Measurements from ENCODE around the gene B3GNT9.
"Not testable (repeated sequence)": the region's sequence is repeated elsewhere in the genome, so short reads cannot be mapped to it uniquely, and the experiment has no call there.

B3GNT9 gene

DNA sequence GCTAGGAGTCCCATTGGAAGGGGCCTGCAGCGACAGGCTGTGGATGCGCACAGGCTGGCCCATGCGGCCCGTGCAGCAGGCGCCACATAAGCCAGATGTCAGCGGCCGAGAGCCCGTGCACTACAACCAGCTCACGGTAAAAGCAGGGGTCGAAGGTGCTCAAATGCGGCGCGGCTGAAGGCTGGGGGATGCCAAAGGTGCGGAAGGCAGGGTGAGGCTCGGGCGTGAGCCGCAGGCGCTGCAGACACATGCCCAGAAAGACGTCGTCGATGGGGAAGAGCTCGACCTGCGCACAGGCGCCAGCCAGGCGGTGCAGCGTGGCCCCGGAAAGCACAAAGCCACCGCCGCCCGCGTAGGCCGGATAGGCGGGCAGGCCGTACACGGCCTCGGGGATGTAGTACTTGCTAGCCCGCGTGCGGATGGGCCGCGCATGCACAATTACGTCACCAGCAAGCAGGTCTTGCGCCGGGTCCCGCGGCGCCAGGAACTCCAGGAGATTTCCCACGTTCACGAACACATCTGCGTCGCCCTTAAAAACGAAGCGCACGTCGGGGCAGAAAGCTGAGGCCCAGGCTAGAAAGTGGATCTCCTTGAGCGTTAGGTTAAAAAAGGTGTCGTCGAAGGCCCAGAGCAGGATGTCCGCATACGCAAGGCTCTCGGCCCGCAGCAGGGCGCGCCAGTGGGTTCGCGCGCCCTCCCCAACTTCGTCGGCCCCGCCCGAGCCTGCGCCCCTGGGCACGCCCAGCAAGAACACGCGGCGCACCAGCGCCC, 1.3 kb downstream of the B3GNT9 start:
- no peak for DNase-seq

DNA sequence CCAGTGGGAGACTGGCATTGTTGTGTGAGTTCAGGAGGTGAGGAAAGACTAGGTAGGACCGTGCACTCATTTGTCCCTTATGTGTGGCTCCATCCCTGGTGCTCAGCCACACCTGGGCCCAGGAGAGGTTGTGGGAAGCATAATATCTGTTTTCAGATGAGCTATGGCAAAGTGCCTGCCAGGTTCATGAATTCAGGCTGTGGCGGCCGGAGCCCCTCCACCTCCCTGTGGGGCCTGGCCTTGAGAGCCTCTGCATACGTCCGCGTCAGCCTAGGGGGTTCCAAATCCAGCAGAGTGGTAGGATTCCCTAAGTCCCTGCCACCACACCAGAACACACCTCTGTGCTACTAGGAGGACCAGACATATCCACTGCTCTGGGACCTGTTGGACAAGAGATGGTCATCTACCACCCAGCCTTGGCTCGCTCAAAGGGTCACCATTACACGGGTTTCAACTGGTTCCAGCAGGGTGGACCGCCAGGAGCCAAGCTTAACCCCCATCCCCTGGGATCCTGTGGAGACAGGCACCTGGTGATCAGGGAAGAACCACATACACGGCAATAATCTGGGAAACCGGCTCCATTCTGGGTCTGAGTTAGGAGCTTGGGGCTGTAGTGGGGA, 2.0 kb downstream of the B3GNT9 start:
- DNase-seq = no peak

DNA sequence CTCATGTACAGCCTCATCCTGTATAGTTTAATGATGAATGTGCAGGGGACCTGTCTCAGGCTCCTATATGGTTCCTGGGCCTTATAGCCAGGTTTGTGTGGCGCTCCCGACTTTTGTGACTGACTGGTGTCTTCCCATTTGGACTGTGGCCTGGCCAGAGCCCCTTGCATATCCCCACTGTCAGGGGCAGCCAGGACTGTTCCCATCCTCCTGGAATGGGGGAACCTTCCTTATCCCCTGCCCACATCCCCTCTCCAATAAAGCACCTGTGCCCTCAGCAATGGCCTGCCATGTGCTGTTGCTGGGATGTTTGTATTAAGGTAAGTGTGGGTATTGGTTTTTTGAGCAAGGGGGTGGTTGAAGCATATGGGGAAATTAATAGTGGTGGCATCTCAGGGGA, 2.6 kb downstream of the B3GNT9 start:
- DNase-seq = no peak

DNA sequence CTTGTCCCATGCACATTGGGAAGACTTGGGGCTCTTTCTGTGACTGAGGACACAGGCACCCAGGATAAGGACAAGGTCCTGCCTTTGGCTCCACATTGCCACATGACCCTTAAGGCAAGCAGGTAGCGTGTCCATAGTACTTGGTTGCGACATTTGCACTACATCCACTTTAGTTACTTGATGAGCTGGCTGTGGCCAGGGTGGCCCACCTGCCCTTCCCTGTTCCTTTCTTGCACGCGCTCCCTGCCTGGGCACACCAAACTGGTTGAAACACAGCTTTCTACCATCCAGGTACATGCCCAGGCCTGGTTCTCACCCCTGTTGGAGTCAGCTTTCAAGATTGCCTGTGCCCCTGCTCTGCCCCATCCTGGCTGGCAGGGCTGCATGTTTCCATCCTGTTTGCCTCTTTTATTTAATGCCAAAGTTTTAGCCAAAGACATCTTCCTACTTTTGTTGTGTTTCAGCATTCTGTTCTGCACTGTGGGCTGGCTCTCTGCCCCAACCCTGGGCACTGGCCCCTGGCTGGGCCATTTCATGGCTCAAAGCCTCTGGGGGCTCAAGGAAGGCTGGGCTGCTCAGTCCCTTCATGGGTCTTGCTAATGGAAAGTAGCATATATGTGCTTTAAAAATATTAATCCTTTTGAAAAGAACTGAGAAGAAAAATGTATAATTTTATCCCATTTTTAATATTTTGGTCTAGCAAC, 3.2 kb downstream of the B3GNT9 start:
- DNase-seq = no peak

DNA sequence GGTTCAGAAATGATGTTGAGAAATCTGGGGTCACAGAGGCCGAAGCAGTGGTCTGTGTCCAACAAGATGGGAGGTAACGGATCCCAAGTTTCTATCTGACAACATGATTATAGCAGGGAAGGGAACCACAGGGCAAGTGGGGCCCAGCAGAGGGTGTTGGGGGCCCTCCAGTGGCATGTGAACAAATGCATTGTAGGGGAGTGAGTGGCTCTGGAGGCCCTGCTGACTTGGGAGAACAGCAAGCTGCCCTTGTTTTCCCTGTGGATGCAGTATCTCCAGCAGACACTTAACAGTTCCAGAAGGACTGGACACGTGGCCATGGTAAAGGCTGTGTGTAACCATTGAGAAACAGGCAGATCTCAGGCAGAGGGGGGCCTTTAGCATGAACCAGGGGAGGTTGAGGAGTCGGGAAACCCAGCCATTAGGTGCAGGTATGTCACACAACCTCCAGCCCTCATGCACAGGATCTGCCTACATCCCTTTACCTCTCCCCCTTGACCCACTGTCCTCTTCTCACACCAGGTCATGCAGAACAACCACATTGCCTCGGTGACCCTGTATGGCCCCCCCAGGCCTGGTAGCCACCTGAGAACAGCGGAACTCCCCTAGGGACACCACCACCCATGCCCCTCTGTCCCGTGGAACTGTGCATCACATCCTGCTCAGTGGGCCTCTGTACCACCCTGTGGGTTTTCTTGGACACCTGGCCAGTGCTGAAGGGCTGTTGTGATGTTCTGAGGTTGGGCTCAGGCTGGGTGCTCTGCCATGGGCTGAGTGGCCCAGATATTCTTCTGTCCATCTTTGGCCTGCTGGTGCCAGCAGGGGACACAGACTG, 4.1 kb downstream of the B3GNT9 start:
- DNase-seq = no peak

DNA sequence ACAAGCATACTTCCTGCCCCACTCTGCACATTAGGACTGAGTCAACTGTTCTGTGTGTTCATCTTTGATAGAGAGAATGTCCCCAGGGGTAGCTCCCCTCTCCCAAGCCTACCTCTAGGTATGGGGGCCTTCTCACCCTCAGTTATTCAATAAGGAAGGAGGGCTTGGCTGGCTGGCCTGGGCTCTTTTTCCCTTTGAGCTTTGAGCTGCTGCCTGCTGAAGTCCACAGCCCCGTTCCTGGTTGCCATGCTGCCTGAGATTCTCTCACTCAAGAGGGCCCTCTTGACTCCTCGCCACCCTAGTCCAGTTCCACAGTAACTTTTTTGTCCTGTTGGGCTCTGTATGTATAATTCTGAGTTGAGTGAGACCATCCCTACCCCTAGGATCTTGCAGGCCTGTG, 5.1 kb downstream of the B3GNT9 start:
- no peak for DNase-seq

DNA sequence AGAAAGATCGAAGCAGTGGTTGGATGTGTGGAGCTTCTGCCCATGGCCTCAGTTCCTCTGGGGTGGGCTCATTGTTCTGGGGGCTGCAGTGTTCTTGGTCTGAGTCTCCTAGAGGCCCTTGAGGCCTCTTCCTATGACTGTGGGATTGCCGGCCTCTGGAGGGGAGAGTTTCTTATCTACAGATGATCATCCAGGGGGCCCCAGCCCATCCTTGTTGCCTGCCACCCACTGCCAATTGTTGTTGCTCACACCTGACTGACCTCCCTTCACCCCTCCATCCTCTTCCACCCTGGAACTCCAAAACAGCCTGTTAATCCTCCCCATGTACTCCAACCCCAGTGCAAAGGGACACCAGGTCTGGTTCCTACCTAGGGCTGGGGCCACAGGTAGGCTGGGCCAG, 5.9 kb downstream of the B3GNT9 start:
- no peak for DNase-seq

DNA sequence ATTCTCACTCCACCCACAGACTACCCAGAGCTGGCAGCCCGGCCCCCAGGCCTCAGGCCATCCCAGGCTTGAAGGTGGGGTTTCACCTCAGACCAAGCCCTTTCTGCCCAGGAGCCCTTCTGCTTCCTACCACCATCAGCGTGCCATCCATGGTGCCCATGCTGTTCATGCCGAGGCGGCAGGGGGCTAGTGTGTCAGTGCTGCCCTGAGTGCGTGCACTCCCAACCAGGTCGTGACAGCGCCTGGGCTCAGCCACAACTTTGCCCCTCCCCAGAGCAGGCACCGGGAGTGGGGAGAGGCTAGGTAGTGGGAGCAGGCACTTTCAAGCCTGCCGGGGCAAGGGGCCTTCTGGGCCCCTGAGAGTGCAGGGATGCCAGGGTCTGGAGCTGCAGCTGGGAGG, 8.5 kb downstream of the B3GNT9 start:
- no peak for DNase-seq

DNA sequence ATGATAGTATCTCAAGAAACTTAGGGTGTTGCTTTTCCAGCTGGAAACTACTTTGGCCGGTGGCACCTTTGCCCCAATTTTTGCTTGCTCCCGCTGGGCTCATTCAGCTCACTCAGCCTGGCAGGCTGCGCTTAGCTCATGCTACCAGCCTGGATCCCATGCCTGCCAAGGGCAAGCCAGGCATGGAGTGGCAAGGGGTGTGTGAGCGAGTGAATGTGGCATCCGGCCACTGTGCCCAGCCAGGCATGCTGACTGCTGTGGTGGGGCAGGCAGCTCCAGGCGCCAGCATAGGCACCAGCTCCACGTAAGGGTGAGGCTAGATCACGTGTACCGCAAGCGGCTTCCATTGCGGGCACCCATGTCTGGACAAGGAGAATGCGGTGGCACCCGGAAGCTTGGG, 9.4 kb downstream of the B3GNT9 start:
- no peak for DNase-seq

DNA sequence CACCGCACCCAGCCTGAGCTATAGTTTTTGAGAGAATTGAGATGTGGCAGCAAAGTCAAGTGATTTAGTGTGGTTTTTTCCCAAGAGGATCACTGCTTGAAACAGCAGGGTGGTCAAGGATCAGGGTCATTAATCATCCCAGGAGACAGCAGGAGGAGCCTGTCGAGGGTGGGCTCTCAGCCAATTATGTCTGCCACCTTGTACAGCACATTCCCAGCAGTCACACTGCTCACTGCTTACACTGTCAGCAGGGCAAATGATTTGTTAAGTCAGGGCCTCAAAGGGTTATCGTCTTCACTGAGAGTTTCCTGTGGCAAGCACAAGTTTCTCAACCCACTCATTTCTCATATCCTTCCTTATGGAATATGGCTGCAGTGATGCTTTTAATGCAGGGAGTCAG, 13.2 kb downstream of the B3GNT9 start:
- DNase-seq = no peak

DNA sequence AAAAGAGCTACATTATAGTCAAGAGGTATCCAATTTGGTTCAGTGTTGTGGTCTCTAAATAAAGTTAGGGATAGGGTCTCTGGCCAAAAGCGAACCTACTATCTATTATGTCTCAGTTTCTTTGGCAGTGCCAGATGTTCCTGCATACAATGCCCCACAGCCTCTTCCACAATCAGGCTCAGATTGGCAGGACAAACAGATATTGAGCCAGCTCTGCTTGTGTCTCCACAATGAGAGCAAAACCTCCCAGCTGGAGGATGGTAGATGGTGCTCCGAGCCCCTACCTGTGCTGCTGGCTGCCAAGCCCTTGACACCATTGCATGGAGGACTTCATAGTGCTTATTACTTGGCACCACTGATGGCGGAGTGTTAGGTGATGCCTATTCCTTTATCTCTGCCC, 21.4 kb downstream of the B3GNT9 start:
- DNase-seq = no peak

DNA sequence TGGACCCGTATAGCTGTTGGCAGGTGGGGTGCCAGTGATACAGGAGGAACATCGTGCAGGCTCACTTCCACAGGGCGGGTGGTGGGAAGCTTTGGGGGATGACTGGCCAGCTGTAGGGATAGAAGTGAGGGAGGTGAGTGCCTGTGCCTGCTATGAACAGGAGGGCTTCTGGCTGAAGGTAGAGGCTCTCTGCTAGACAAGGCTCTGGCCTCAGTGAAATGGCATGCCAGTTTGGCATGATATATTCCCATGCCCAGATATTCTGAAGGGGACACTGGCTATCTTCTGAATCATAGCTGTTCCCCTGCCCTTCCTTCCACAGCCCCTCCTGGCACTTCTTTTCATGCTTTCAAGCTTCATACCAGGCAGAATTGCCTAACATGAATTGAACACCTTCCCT, 21.9 kb downstream of the B3GNT9 start:
- DNase-seq = no peak

DNA sequence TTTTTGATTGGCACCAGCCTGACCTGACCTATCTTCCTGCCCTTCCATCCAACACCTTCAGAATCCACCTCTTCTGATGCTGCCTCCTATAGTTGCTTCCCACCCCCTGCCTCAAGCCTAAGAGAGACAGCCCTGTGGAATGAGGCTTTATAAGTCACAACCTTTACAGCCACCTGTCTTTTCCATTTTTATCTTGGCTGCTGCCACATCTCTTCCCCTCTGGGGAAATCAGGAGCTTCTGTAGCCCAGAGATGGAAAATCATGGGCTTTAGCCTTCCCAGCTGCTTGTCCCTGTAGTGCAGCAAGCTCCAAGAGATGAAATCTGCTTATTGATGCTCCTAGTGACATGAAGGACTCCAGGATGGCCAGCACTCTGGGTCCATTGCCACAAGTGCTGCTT, 22.4 kb downstream of the B3GNT9 start:
- DNase-seq = no peak

DNA sequence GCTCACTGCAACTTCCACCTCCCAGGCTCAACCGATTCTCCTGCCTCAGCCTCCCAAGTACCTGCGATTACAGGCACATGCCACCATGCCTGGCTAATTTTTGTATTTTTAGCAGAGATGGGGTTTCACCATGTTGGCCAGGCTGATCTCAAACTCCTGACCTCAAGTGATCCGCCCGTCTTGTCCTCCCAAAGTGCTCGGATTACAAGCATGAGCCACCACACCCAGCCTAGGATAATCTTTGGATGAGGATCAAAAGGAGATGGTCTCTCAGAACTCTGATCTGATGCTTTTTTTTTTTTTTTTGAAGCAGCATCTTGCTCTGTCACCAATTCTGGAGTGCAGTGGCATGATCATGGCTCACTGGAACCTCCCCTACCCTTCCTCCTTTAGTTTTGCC, 28.0 kb downstream of the B3GNT9 start:
- not testable (repeated sequence) for DNase-seq

DNA sequence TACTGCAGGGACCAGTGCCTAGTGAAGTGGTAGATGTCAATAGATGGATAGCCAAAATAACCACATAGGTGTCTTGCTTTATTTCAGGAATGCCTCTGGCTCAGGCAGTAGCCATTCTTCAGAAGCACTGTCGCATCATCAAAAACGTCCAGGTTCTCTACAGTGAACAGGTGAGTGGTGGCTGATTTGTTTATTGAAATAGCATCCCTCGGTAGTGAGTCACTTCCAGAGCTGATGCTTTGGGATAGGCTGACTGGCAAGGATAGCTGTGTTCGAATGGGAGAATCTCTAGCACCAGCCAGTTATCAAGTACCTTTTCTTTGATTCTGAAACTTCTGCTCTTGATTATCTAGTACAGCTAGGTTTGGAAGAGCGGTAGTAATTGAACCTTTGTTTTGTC, 30.8 kb downstream of the B3GNT9 start:
- no peak for DNase-seq

DNA sequence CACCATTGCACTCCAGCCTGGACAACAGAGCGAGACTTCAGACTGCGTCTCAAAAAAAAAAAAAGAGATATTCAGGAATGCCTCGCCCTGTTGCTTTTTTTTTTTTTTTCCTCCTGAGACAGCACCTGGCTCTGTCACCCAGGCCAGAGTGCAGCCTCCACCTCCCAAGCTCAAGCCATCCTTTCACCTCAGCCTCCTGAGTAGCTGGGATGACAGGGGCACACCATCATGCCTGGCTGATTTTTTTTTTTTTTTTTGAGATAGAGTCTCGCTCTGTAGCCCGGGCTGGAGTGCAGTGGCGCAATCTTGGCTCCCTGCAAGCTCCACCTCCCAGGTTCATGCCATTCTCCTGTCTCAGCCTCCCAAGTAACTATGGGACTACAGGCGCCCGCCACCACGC, 33.1 kb downstream of the B3GNT9 start:
- no peak for DNase-seq

DNA sequence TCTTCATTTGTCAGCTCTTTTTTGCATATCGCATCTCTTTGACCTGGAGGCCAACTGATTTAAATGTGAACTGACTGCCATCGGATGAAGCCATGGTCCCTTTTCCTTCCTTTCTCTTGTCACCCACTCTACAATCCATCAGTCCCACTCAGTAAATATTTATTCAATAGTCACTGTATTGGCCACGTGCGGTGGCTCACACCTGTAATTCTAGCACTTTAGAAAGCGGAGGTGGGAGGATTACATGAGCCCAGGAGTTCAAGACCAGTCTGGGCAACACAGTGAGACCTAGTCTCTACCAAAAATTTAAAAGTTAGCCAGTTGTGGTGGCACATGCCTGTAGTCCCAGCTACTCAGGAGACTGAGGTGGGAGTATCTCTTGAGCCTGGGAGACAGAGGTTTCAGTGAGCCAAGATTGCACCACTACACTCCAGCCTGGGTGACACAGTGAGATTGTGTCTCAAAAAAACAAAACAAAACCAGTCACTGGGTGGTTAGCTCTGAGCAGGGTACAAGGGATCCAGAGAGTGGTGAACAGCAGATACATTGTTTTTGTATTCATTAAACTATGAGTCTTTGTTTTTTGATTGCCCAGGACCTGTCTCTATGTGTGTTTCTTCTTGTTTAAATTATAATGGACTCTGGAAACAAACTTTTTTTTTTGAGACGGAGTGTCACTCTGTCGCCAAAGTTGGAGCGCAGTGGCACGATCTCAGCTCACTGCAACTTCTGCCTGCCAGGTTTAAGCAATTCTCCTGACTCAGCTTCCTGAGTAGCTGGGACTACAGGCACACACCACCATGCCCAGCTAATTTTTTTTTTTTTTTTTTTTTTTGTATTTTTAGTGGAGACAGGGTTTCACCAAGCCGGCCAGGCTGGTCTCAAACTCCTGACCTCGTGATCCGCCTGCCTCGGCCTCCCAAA, 34.1 kb downstream of the B3GNT9 start:
- no peak for DNase-seq

DNA sequence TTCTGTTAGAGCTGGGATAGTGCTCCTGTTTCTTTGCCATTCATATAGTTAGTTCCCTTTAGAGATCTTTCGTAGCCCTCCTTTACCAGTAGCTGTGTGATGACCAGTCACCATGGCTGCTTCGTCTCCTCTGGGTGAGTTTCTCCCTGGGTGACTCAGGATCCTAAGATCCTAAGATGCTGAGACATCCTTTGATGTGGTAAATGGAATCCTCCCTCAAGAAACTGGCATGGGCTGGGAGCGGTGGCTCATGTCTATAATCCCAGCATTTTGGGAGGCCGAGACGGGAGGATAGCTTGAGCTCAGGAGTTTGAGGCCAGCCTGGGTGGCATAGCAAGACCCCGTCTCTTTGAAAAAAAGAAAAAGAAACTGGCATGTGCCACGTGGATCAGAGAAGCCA, 35.2 kb downstream of the B3GNT9 start:
- DNase-seq = no peak

DNA sequence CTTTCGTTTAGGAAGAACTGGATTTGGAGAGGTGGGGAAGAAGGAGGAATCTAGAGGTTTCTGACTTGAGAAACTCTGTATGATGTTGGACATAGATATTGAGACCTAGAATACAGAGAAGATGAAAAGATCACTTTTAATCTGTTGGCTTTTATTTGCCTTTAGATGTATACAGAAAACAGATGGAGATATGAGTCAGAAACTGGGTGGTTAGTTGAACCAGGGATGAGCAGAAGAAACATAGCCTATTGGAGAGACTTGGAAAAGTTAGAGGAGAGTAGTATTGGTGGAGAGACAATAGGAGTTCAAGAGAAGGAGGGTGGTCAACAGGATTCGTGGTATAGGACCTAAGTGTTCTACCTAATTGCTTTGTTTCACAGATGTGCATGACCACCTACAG, 36.0 kb downstream of the B3GNT9 start:
- no peak for DNase-seq

DNA sequence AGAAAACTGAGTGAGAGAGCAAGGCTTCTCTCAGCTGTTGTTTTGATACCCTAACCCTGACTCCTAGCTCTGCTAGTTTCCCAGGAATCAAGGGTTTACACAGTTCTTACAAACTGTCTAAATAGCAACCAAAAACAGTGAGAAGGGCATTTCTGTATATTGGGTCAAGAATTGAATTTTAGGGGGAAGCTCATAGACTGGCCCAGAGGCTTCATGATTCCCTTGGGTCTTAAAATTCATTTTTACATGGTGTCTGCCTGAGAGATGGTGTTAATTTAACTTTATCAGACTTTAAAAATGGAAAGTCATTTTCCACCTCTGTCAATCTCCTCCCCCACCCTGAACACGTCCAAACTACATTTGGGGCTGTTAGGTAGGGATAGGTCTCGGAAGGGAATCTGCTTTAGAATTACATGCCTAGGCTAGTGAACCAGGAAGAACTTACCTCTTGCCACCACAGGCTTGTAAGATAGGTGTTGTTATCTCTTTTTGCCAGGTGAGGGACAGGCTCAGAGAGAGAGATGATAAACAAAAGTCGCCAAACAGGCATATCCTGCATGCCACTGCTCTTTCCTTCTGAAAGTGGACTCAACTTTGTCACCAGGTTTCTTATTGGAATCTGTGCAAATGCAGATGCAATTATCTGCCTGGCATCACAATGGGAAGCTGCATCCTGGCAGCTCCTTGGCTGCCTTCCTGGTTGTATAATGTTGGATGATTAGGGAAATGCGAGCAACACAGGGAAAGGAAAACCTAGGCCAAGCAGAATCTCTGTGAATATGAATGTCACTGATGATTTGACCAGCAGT, 38.0 kb downstream of the B3GNT9 start:
- DNase-seq = no peak

DNA sequence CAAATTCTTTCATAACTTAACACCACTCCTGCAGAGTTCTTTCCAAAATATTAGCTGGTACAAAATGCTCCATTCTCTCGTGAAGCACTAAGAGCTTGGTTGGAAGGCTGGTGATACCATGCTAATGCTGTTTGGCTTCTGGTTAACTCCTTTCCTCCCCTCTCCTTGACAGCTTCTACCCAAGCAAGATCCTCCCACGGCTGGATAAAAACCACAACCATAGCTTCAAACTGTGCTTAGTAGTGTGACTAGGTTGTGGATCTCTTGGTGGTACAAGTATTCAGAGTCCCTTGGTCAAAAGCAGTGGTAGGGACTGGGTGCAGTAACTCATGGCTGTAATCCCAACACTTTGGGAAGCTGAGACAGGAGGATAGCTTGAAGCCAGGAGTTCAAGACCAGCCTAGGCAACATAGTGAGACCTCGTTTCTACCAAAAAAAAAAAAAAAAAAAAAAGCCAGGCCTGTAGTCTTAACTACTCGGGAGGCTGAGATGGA, 38.8 kb downstream of the B3GNT9 start:
- DNase-seq = no peak
